ENCODE results near the gene ACAD9. TPM values are rescaled to one million over a fixed set of nuclear protein-coding genes. Genes with fewer than 3 reads are reported as not detected.

The ACAD9 gene
- total and polyA plus RNA-seq, 9 of the 15 experiments (the other 6 are each of a cell fraction or from before 2014, with no cell fraction given): 10.2 to 32.6 (median 22.8) TPM

DNA sequence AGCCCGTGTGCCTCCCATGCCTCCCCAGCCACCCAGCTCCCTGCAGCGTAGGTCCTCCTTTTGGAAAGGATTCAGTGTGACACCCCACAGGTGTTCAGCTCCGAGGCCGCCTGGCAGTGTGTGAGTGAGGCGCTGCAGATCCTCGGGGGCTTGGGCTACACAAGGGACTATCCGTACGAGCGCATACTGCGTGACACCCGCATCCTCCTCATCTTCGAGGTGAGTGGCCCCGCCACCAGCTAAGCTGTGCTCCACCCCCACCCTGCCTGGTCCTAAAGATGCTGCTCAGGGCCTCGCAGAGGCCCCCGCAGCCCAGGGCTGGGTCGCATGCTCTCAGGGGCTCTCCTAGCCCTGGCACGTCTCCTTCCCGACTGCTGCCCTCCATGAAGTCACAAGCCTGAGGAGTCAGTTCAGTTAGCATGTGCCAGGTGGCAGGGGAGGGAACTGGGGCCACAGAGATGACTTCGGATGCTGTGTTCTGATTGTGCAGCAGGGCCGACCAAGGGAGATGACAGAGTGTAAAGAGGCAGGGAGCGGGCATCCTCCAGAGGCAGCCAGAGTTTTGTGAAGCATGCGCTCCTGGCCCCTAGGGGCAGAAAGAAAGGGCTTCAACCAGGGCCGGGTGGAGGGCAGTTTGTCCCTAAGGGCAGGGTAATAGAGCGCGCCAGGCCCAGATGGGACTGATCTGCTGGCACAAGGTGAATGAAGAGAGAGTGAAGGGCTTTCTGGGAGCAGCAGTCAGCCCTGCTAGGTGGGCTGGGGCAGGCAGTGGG lies 26.8 kb downstream of the ACAD9 start:
- Histone ChIP-seq H3K4me2 (ENCODE audit: insufficient read depth, low read length) (no peak overlapping the region), H3K4me3 (no peak overlapping the region), H4K20me1 (replicated peaks; ENCODE audit: control insufficient read depth, insufficient read depth, low read length) (no peaks in the 10 kb centered on the region; the same call in 1 of the 2 replicates), H3K79me2 (ENCODE audit: control insufficient read depth, insufficient read depth, low read length) (no peaks in the 10 kb centered on the region), H3K9me1 (ENCODE audit: control insufficient read depth, insufficient read depth, low read length) (no peaks in the 10 kb centered on the region), H3K9ac (ENCODE audit: insufficient read depth in 1 of 2, low read depth in 2 of 2, low read length in 2 of 2) (no peak overlapping the region), H3K4me1 (replicated peaks in 1 of 2; ENCODE audit: control insufficient read depth in 2 of 2, insufficient read depth in 2 of 2, low read length in 2 of 2) (peaks cover 0 to 5% of the 10 kb centered on the region in 2 experiments; a peak in 2 of 5 replicates), H2AFZ (ENCODE audit: low read depth, low read length) (no peak overlapping the region), H3K36me3 (ENCODE audit: control insufficient read depth, insufficient read depth, low read length) (peaks cover 93% of the 10 kb centered on the region; the same call in 2 of the 3 replicates), H3K27me3 (ENCODE audit: control insufficient read depth in 2 of 2, insufficient read depth in 2 of 2, low read length in 2 of 2) (no peaks in the 10 kb centered on the region), H3K9me3 (replicated peaks; ENCODE audit: control insufficient read depth, insufficient read depth, low read depth, low read length) (no peaks in the 10 kb centered on the region), H3K27ac (ENCODE audit: extremely low read depth, low read depth, low read length) (no peak overlapping the region)
- in situ Hi-C loops (cut with MboI) (no loop called here), intact Hi-C loops (cut with micrococcal nuclease) (no loop called here)
- ChIA-PET POLR2A (no interaction called here), CTCF (ENCODE audit: low intra/inter-chr PET ratio) (no interaction called here)
- no peak for FAIRE-seq
- BruUV-seq (replicated peaks): no TSS peak
- no peak for ATAC-seq
- DNase-seq (ENCODE audit: extremely low read depth in 1 of 4, low spot score in 3 of 4): no peak
- TF ChIP-seq RNF2 (IDR thresholded peaks at IDR 0.05): no peak
- TF ChIP-seq, protein P1, sequence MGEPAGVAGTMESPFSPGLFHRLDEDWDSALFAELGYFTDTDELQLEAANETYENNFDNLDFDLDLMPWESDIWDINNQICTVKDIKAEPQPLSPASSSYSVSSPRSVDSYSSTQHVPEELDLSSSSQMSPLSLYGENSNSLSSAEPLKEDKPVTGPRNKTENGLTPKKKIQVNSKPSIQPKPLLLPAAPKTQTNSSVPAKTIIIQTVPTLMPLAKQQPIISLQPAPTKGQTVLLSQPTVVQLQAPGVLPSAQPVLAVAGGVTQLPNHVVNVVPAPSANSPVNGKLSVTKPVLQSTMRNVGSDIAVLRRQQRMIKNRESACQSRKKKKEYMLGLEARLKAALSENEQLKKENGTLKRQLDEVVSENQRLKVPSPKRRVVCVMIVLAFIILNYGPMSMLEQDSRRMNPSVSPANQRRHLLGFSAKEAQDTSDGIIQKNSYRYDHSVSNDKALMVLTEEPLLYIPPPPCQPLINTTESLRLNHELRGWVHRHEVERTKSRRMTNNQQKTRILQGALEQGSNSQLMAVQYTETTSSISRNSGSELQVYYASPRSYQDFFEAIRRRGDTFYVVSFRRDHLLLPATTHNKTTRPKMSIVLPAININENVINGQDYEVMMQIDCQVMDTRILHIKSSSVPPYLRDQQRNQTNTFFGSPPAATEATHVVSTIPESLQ (CRISPR knock-in tag; IDR thresholded peaks at IDR 0.05): no peak
- no peak for TF ChIP-seq KDM5B (IDR thresholded peaks at IDR 0.05; ENCODE audit: insufficient replicate concordance, low read depth, low read length)
- no peak for TF ChIP-seq ZKSCAN1 (IDR thresholded peaks at IDR 0.05; ENCODE audit: low read depth, low read length)
- TF ChIP-seq, protein P2, sequence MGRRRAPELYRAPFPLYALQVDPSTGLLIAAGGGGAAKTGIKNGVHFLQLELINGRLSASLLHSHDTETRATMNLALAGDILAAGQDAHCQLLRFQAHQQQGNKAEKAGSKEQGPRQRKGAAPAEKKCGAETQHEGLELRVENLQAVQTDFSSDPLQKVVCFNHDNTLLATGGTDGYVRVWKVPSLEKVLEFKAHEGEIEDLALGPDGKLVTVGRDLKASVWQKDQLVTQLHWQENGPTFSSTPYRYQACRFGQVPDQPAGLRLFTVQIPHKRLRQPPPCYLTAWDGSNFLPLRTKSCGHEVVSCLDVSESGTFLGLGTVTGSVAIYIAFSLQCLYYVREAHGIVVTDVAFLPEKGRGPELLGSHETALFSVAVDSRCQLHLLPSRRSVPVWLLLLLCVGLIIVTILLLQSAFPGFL (CRISPR knock-in tag; IDR thresholded peaks at IDR 0.05): no peak
- no peak for TF ChIP-seq MTA2 (IDR thresholded peaks at IDR 0.05; ENCODE audit: low read depth)
- no peak for TF ChIP-seq NEUROD1 (IDR thresholded peaks at IDR 0.05; ENCODE audit: borderline replicate concordance, low read depth, low read length, partially characterized antibody)
- TF ChIP-seq ZNF224 (CRISPR knock-in tag; IDR thresholded peaks at IDR 0.05): no peak
- no peak for TF ChIP-seq FOXA3 (CRISPR knock-in tag; conservative IDR thresholded peaks at IDR 0.05 in 1 of 2, IDR thresholded peaks at IDR 0.05 in 1 of 2)
- no peak for TF ChIP-seq ESRRB (CRISPR knock-in tag; IDR thresholded peaks at IDR 0.05; ENCODE audit: borderline replicate concordance)
- 83% methylated on average over 12 of the region's 25 CpGs for WGBS (ENCODE audit: insufficient coverage, low coverage, missing lambda C conversion rate)
